Measurements from ENCODE around the gene MLPH.
"Not testable (repeated sequence)": the region's sequence is repeated elsewhere in the genome, so short reads cannot be mapped to it uniquely, and the experiment has no call there.

Gene MLPH

GRCh38 chr2:237458519-237458918 lies 28.5 kb upstream of the MLPH start:
- DNase-seq, result no peak

- no peak for DNase-seq
These were observed 27.8 kb upstream of the MLPH start for GRCh38 chr2:237459226-237459625.

- no peak for DNase-seq
These were observed 27.3 kb upstream of the MLPH start for GRCh38 chr2:237459741-237460174.

GRCh38 chr2:237464757-237465391 lies 22.2 kb upstream of the MLPH start:
- DNase-seq, result no peak

GRCh38 chr2:237465515-237466148 lies 21.4 kb upstream of the MLPH start:
- no peak for DNase-seq

DNA sequence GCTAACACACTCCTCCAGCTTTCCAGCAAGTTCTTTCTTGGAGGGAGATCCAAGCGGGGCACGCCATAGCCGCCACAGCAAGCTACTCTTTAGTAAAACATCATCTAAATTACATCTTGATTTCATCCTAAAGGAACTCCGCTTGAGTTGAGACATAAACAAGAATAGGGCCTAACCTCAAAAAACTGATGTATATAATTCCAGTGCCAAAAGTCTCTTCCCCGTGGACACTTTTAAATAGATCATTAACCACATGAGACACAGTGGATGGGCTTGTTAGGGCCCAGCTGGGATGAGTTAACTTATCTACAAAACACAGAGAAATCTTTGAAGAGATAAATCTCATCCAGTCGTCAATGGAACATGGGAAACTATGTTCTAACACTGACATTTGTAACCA lies 20.8 kb upstream of the MLPH start:
- DNase-seq, result no peak

GRCh38 chr2:237467447-237468179 lies 19.4 kb upstream of the MLPH start:
- DNase-seq, result no peak

GRCh38 chr2:237469410-237469809 lies 17.6 kb upstream of the MLPH start:
- not testable (repeated sequence) for DNase-seq

- DNase-seq, result no peak
These were observed 17.2 kb upstream of the MLPH start for GRCh38 chr2:237469849-237470248.

DNA sequence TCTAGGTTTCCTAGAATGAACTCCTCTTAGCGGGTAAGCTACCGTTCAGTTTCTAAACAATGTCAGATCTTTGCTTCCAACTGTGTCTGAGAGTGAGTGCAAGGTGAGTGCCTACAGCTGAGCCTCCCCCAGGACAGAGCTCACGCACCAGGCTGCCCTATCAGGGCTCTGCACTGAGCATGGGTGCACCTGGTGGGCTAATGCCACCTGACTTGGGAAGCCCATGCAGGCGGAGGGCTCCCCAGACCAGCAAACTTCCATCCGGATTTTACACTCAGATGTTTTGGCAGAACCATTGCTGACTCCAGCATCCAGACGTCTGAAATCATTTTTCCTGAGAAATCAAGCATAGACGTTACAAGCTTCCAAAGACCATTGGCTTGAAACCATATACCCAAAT lies 16.1 kb upstream of the MLPH start:
- no peak for DNase-seq

- no peak for DNase-seq
These were observed 15.4 kb upstream of the MLPH start for GRCh38 chr2:237471438-237472186.

- no peak for DNase-seq
These were observed 14.8 kb upstream of the MLPH start for GRCh38 chr2:237472187-237472712.

- DNase-seq, result no peak
These were observed 13.9 kb upstream of the MLPH start for GRCh38 chr2:237472909-237473877.

DNA sequence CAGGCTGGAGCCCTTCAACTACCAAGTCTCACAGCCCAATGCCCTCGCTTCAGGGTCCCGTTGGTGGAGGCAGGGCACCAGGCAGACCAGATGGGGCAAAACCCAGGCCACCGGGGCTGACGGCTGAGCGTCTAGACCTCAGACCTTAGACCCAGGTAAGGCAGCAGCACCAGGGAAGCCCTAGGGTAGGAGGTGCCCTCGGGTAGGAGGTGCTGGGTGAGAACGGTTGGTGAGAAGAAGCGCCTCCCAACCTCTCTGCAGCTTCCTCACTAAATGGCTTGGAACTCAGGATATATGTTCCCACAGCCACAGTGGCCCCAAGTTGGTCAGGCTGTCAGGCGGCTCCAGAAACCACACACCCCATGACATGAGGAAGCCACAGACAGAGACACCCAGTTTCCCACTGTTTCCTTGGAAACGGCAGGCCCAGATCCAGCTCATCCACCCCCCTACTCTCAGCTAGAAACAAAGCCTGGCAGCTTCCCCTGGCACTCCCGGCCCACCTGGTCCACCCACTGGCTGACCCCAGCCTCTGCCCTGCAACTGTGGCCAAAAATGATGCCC lies 13.1 kb upstream of the MLPH start:
- no peak for DNase-seq

GRCh38 chr2:237474442-237474911 lies 12.6 kb upstream of the MLPH start:
- DNase-seq, result no peak

- peak; percentile 67 for DNase-seq
These were observed 11.9 kb upstream of the MLPH start for GRCh38 chr2:237474931-237475703.

DNA sequence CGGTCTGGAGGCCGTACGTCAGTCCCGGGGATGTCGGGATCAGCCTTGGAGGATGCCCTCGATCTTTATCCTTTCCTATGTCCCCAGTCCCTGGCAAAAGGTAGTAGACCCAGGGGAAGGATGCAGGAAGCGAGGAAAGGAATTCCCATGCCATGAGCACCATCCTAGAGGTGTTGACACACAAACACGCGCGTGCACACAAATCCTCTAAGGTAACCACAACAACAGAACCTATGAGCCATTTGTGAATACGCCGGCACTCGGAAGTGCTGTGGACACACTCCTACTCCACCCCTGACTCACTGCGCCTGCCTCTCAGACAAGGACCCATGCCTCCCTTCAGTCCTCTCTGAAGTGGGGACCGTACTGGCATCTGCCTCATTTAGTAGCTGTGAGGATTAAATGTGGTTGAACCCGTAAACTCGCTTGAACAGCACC lies 11.3 kb upstream of the MLPH start:
- DNase-seq, result no peak

DNA sequence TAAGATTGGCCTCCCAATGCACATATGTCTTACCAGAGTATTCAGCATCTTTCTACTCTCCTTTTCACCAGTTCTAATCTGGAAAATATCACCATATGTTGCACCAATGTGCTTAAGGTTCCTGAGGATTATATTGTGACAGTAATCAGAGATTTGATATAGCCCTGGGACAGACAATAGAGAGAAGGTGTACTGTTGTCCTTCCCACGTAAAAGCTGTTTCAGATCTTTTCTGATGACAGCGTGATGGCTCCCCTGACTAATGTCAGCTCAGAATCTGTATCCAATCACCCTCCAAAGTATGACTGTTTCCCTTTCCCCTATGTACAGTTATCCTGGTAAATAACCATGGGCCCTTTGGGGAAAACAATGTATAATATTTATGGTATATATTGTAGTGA lies 9.0 kb upstream of the MLPH start:
- no peak for DNase-seq

- no peak for DNase-seq
These were observed 8.1 kb upstream of the MLPH start for GRCh38 chr2:237478979-237479378.

- no peak for DNase-seq
These were observed 7.3 kb upstream of the MLPH start for GRCh38 chr2:237479747-237480146.

GRCh38 chr2:237480556-237480955 lies 6.5 kb upstream of the MLPH start:
- no peak for DNase-seq
